GM10266 (cell line): Measurements from ENCODE around the gene SUN2.

Experiments used
- DNase-seq: peaks from one replicate; pipeline ENCODE4 v3.0.0; 2012; ENCODE audit errors: extremely low spot score
- TF ChIP-seq, protein P1 (sequence below): IDR thresholded peaks from 2 replicates; pipeline ENCODE4 v1.5.1; 2012; ENCODE audit warnings: mild to moderate bottlenecking, low read depth; ENCODE audit not compliant: control insufficient read depth, insufficient read depth; ENCODE audit errors: missing control alignments

The SUN2 gene

DNA sequence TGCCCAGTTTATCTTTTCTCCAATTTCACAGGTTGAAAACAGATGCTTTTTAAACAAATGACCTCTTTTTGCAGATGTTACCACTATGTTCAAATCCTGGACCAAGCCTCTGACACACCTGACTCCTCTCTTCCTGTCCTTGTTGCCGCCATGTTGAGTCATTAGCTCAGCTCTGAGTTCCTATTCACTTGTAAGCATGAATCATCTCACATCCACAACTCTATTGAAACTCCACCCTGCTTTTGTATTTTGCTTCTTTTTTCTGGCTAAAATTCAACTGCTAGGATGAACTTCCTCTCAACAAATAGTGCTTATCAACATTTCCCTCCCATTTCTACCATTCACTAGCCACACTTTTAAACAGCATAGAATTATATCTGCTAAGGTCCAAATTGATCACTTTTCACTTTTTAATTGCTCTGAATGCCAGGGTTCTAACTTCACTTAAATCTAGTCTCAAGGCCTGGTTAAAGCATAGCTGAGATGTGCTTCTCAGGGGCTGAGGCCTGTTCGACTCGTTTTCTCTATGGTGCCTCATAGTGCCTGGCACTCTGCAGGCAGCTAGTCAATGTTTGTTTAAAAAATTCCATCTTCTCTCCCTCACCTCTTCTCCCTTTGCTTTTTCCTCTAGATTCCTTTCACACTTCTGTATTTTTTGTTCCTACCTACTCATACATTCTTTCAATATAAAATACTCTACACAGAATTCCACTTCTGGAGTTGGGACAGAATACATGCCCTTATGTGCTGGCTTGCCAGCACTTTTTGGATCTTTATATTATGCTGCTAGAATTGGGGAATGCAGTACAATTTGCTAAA lies 59.0 kb downstream of the SUN2 start:
- TF ChIP-seq, protein P1, sequence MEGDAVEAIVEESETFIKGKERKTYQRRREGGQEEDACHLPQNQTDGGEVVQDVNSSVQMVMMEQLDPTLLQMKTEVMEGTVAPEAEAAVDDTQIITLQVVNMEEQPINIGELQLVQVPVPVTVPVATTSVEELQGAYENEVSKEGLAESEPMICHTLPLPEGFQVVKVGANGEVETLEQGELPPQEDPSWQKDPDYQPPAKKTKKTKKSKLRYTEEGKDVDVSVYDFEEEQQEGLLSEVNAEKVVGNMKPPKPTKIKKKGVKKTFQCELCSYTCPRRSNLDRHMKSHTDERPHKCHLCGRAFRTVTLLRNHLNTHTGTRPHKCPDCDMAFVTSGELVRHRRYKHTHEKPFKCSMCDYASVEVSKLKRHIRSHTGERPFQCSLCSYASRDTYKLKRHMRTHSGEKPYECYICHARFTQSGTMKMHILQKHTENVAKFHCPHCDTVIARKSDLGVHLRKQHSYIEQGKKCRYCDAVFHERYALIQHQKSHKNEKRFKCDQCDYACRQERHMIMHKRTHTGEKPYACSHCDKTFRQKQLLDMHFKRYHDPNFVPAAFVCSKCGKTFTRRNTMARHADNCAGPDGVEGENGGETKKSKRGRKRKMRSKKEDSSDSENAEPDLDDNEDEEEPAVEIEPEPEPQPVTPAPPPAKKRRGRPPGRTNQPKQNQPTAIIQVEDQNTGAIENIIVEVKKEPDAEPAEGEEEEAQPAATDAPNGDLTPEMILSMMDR, result no peak
- no peak for DNase-seq

DNA sequence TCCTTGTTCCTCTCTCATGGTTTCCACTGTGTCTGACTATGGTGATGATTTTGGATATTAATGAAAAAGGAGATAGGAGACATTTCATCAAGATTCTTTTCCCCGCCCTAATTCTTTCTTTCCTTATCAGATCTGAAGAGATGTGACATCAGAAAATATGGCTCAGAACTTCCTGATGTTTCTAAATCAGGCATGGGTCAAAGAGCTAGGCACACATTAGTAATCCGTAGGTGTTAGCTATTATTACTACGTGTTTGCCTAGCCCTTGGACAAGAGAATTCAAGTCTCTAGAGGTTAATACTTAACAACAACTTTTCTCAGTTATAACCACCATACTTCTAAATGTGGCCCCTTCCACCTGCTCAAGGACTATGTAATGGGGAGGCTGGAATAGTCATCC lies 60.9 kb downstream of the SUN2 start:
- no peak for DNase-seq
- TF ChIP-seq, protein P1, result no peak

DNA sequence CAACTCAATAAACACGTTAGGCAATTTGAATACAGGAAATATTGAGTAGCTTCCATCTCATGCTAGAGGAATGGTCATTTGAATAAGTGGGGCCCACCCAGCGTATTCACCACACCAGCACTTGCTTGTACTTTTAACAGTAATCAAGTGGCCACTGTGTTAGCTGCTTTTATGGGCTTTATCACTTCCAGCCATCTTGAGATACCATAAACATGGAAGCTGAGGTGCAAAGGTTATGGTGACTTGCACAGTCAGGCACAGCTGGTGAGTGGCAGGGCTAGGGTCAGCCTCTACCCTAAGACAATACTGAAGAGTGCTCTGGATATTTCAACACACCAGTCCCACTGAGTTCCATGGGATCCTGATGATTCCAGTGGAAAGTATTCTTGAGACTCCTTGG lies 61.7 kb downstream of the SUN2 start:
- TF ChIP-seq, protein P1, result no peak
- no peak for DNase-seq

DNA sequence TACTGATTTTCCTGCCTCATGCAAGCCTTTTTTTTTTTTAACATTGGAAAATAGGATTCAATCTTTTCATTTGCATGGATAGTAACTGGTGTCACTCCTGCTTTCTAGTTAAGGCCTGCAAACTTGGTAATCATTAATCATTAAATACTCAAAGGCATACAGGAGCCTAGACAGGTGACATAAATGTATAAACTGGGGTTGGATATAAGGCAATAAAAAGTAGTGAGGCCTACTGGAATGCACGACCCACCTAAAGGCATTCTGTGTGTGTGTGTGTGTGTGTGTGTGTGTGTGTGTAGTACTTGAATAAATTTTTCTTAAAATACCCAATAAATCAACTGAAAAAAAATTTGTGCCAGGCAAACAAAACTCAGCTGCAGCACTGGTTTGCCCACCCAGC lies 66.1 kb downstream of the SUN2 start:
- TF ChIP-seq, protein P1, result no peak
- no peak for DNase-seq

DNA sequence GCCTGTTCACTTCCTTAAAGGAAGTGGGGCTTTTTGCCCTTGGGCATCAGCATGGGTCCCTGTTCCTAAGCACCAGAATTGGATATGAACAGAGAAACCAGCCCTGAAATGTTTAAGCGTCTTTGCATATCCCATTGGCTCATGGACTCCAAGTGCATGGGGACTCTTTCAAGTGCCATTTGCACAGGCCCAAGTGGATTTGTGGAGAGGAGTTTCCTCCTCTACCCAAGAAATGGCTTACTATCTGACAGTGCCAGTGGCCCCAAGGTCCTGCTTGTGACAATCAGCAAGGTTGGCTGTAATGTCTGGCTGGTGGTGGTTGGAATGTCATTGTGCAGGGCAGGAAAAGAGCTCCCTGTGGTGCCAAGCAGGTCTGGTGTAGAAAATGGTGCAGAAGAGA lies 70.0 kb downstream of the SUN2 start:
- no peak for DNase-seq
- TF ChIP-seq, protein P1, result no peak

DNA sequence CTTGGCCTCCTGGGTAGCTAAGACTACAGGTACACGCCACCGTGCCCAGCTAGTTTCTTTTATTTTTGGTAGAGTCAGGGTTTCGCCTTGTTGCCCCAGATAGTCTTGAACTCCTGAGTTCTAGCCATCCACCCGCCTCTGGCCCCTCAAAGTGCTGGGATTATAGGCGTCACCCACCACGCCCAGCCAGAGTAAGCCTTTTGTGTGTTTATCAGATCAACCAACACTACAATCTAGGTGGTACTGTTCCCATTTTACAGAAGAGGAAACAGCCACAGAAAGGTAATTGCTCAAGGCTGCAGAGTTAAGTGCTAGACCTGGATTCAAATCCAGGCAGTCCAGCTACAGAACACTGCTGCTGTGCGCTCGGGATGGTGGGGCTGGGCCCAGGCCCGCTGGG lies 70.9 kb downstream of the SUN2 start:
- TF ChIP-seq, protein P1, result no peak
- DNase-seq, result no peak
